Endothelial cell of umbilical vein (primary cell): ENCODE results near the gene NLRP3. TPM values are rescaled to one million over a fixed set of nuclear protein-coding genes. Genes with fewer than 3 reads are reported as not detected.

Experiments used
- BruUV-seq: library from RNA; stranded (reverse); fragments of 400-500 nt; replicated peaks from 2 replicates; lab custom pipeline; 2021; lab: Mats Ljungman, UMichigan
- CTCF ChIA-PET: fragments of 300-600, 350-600 bp; sonication (Branson Sonifier 250); formaldehyde crosslinking; loops from one replicate; lab custom pipeline; 2021; ENCODE audit warnings: antibody characterized with exemption, inconsistent platforms; lab: Charles Lee
- POLR2A ChIA-PET: fragments of 300-600, 350-600 bp; sonication (Branson Sonifier 250); formaldehyde crosslinking; loops from one replicate; lab custom pipeline; 2021; ENCODE audit warnings: antibody characterized with exemption, inconsistent platforms; lab: Charles Lee
- DNase-seq: peaks from one replicate; pipeline ENCODE4 v3.0.0-alpha.2; 2011; ENCODE audit warnings: low read depth, low spot score
- FAIRE-seq: peaks from 2 replicates; lab custom pipeline; 2011; peaks lifted over from hg19 to GRCh38; lab: Jason Lieb, UNC
- H2AFZ ChIP-seq: 2 replicates; pipeline ENCODE4 v1.6.0; 2012; ENCODE audit warnings: low read depth, low read length, control low read depth, inconsistent platforms
- H3K27ac ChIP-seq: 2 replicates; pipeline ENCODE4 v1.5.1; 2011; ENCODE audit warnings: low read depth, mild to moderate bottlenecking, control low read depth, low read length, moderate library complexity; ENCODE audit not compliant: insufficient read depth
- H3K27me3 ChIP-seq, 2 experiments: 2 replicates each; pipeline versions ENCODE4 v1.6.0 to v1.6.1; 2011; ENCODE audit warnings: low read length in 2 of 2, mixed read lengths in 1 of 2; ENCODE audit not compliant: control insufficient read depth in 2 of 2, insufficient read depth in 2 of 2
- H3K36me3 ChIP-seq, 2 experiments: 2 replicates in 1 of 2; 3 replicates in 1 of 2; pipeline ENCODE4 v1.5.1; 2011; ENCODE audit warnings: low read length in 2 of 2, mild to moderate bottlenecking in 1 of 2, moderate library complexity in 1 of 2; ENCODE audit not compliant: control insufficient read depth in 2 of 2, insufficient read depth in 2 of 2; ENCODE audit errors: extremely low read depth in 1 of 2
- H3K4me1 ChIP-seq: 3 replicates; pipeline ENCODE4 v1.5.1; 2011; ENCODE audit warnings: mild to moderate bottlenecking, low read length; ENCODE audit not compliant: control insufficient read depth, insufficient read depth; ENCODE audit errors: extremely low read depth
- H3K4me2 ChIP-seq: 2 replicates; pipeline ENCODE4 v1.6.1; 2011; ENCODE audit warnings: low read length, control low read depth, mixed read lengths; ENCODE audit not compliant: insufficient read depth
- H3K4me3 ChIP-seq, 3 experiments: fragments of 200-600 bp in 1 of 3; sonication (generic), shearing (Covaris generic) in 1 of 3; replicated peaks in 1 of 3; 2 replicates each; pipeline ENCODE4 v1.5.1; 2011 to 2016; ENCODE audit warnings: control low read depth in 3 of 3, low read length in 3 of 3, mild to moderate bottlenecking in 2 of 3, inconsistent platforms in 1 of 3, low read depth in 1 of 3, moderate library complexity in 1 of 3; ENCODE audit not compliant: insufficient read depth in 1 of 3
- H3K79me2 ChIP-seq: 2 replicates; pipeline ENCODE4 v1.6.0; 2012; ENCODE audit warnings: low read length, inconsistent platforms; ENCODE audit not compliant: control insufficient read depth, insufficient read depth
- H3K9ac ChIP-seq: replicated peaks from 2 replicates; pipeline ENCODE3; 2011; ENCODE audit warnings: low read length, control low read depth; ENCODE audit not compliant: insufficient read depth; ENCODE audit errors: extremely low read depth
- H3K9me1 ChIP-seq: replicated peaks from 3 replicates; pipeline ENCODE4 v1.6.0; 2011; ENCODE audit warnings: mild to moderate bottlenecking, low read length; ENCODE audit not compliant: control insufficient read depth, insufficient read depth; ENCODE audit errors: extremely low read depth
- H3K9me3 ChIP-seq: replicated peaks from 2 replicates; pipeline ENCODE4 v1.5.1; 2012; ENCODE audit warnings: low read length, inconsistent platforms; ENCODE audit not compliant: control insufficient read depth, insufficient read depth
- H4K20me1 ChIP-seq: replicated peaks from 2 replicates; pipeline ENCODE3; 2011; ENCODE audit warnings: mild to moderate bottlenecking, low read length; ENCODE audit not compliant: control insufficient read depth, insufficient read depth; ENCODE audit errors: extremely low read depth
- EZH2 ChIP-seq: IDR thresholded peaks from 2 replicates; pipeline ENCODE4 v1.6.1; 2012; ENCODE audit warnings: borderline replicate concordance, low read depth, mild to moderate bottlenecking, moderate library complexity, low read length, inconsistent platforms; ENCODE audit not compliant: severe bottlenecking
- FOS ChIP-seq: IDR thresholded peaks from 2 replicates; pipeline ENCODE4 v1.6.1; 2011; ENCODE audit warnings: mild to moderate bottlenecking, low read length, moderate library complexity, borderline replicate concordance; ENCODE audit not compliant: insufficient read depth
- MAX ChIP-seq: IDR thresholded peaks from 2 replicates; pipeline ENCODE4 v1.6.1; 2011; ENCODE audit not compliant: insufficient read depth, insufficient read length
- POLR2A ChIP-seq: IDR thresholded peaks from 2 replicates; pipeline ENCODE4 v1.6.1; 2012; ENCODE audit warnings: low read depth, mild to moderate bottlenecking, control low read depth, low read length
- dilution Hi-C: fragments of 300-500 bp; cut with MboI; formaldehyde crosslinking; loops from one replicate; pipeline ENCODE4 v1.15.0; 2019; ENCODE audit warnings: low sequenced_read_pairs; ENCODE audit not compliant: extremely low pct_ligation_motif_present
- intact Hi-C: fragments of 100-400 bp; cut with micrococcal nuclease; formaldehyde crosslinking; loops from one replicate; pipeline ENCODE4 v1.10.0; 2022
- polyA plus RNA-seq, 4 experiments: library from polyadenylated mRNA; depleted of rRNA in 3 of 4; stranded (reverse) in 3 of 4; unstranded in 1 of 4; fragments of >200 nt; gene quantifications; 2 replicates each; pipeline versions ENCODE4 v1.2.1 to v1.2.3, GENCODE V29; 2011 to 2012; ENCODE audit warnings: missing spikeins in 1 of 4
- total RNA-seq: library from RNA; stranded (reverse); gene quantifications from 2 replicates; pipeline ENCODE4 v1.2.3, GENCODE V29; 2021
- TF ChIP-seq, protein P1 (sequence below), 2 donors: IDR thresholded peaks; 1 replicate in 1 of 2; 2 replicates in 1 of 2; pipeline ENCODE4 v1.5.1; 2011; ENCODE audit warnings: low read length in 2 of 2, mild to moderate bottlenecking in 2 of 2, moderate library complexity in 2 of 2, control low read depth in 1 of 2, inconsistent platforms in 1 of 2, low read depth in 1 of 2; ENCODE audit not compliant: insufficient read depth in 1 of 2; ENCODE audit errors: extremely low read depth in 1 of 2

NLRP3 gene
- total and polyA plus RNA-seq, 2 donors (not counting 3 experiments of a cell fraction or from before 2014, with no cell fraction given), result 0.24 to 0.29 TPM

DNA sequence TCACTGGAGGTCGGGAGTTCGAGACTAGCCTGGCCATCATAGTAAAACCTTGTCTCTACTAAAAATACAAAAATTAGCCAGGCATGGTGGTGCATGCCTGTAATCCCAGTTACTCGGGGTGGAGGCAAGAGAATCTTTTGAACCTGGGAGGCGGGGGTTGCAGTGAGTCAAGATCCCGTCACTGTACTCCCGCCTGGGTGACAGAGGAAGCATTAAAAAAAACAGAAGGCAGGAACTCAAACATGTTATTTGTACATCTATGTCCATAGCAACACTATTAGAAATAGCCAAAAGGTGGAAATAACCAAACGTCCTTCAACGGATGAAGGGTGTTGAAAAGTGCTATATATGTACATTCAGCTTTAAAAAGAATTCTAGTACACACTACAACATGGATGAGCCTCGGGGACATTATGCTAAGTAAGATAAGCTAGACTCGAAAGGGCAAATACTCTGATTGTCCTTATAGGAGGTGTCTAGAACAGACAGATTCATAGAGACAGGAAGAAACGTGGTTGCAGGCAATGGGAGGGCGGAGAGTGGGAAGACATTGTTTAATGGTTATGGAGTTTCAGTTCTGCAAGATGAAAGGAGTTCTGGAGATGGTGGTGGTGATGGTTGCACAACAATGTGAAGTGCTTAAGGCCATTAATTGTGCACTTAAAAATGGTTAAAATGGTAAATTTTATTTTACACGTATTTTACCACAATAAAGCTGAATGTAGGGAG, 19.2 kb downstream of the NLRP3 start:
- ChIA-PET POLR2A (no interaction called here), CTCF (no interaction called here)
- no peak overlapping the region for H2AFZ ChIP-seq
- H3K9me1 ChIP-seq, result no peaks in the 10 kb centered on the region
- H3K27me3 ChIP-seq, result no peaks in the 10 kb centered on the region
- H3K27ac ChIP-seq, result no peak overlapping the region
- H3K4me1 ChIP-seq, result no peaks in the 10 kb centered on the region
- H3K79me2 ChIP-seq, result no peaks in the 10 kb centered on the region
- FAIRE-seq, result no peak
- intact Hi-C loops (no loop called here), dilution Hi-C loops (no loop called here)
- DNase-seq, result no peak
- H3K4me3 ChIP-seq, result no peak overlapping the region
- no TSS peak for BruUV-seq
- no peaks in the 10 kb centered on the region for H4K20me1 ChIP-seq
- no peaks in the 10 kb centered on the region for H3K9me3 ChIP-seq
- no peak overlapping the region for H3K9ac ChIP-seq
- no peak overlapping the region for H3K4me2 ChIP-seq
- TF ChIP-seq MAX, result no peak
- TF ChIP-seq FOS, result no peak
- TF ChIP-seq POLR2A, result no peak
- TF ChIP-seq EZH2, result no peak
- TF ChIP-seq, protein P1, sequence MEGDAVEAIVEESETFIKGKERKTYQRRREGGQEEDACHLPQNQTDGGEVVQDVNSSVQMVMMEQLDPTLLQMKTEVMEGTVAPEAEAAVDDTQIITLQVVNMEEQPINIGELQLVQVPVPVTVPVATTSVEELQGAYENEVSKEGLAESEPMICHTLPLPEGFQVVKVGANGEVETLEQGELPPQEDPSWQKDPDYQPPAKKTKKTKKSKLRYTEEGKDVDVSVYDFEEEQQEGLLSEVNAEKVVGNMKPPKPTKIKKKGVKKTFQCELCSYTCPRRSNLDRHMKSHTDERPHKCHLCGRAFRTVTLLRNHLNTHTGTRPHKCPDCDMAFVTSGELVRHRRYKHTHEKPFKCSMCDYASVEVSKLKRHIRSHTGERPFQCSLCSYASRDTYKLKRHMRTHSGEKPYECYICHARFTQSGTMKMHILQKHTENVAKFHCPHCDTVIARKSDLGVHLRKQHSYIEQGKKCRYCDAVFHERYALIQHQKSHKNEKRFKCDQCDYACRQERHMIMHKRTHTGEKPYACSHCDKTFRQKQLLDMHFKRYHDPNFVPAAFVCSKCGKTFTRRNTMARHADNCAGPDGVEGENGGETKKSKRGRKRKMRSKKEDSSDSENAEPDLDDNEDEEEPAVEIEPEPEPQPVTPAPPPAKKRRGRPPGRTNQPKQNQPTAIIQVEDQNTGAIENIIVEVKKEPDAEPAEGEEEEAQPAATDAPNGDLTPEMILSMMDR (IDR thresholded peaks at IDR 0.05; ENCODE audit: extremely low read depth in 1 of 2, insufficient read depth in 1 of 2, low read depth in 1 of 2, low read length in 2 of 2), result no peak
- no peaks in the 10 kb centered on the region for H3K36me3 ChIP-seq
